NCI-H146 (cell line): ENCODE measurements around the gene SPRR1A.
"Not testable (repeated sequence)": the region's sequence is repeated elsewhere in the genome, so short reads cannot be mapped to it uniquely, and the experiment has no call there.

Experiments used
- DNase-seq: peaks from one replicate; lab custom pipeline; 2025; lab: John Stamatoyannopoulos, UW

SPRR1A gene

GRCh38 chr1:152972196-152972886 is 11.5 kb upstream of the SPRR1A start:
- DNase-seq = no peak

GRCh38 chr1:152976688-152977087 is 7.2 kb upstream of the SPRR1A start:
- no peak for DNase-seq

DNA sequence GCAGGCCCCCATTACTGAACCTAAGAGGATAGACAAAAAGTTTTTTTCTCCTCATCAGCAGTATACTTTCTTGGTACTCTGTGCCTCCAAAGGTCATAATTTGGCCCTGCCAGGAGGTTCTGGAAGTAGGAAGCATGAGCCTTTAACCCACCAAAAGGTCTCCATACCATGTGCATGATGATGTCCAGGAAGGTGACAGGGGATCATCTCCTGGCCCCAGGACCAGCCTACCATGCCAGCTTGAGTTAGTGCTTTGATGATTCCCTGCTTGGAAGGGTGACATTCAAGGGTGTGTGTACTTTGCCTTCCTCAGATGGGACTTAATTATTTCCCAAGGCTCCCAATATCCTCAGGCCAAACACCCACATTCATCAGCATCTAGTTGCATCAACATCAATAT is 6.3 kb upstream of the SPRR1A start:
- no peak for DNase-seq

GRCh38 chr1:152980676-152981075 is 3.2 kb upstream of the SPRR1A start:
- no peak for DNase-seq

DNA sequence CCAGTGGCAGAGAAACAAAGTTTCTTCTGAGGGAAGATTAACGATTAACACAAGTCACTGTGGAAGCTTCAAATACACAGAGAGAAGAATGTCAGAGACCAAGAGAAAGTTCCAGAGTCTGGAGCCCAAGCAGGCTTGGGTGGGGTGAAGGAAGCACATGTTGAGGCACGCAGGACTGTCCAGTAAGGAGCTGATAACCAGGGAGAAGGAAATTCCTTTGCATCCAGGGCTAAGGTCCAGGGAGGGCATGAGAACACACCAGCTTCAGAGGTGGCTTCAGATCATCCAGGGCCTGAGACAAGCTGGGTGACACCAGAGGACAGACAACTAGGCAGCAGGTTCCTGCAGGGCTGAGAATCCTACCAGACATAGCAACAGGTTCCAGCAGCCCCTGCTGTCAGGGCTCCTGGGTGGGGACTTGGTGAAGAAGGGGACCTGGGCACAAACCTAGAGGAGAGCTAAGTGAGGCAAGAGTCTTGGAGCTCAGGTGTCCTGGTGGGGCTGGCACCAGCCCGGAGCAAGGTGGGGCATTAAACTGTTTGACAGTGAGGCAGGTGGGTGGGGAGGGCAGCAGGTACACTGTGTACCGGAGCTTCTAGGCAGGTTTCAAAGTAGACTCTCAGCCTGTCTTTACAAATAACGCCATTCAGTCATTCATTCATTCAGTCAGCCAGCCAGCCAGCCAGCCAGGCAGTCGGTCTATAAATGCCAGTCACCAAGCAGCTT is 2.6 kb upstream of the SPRR1A start:
- DNase-seq = no peak

GRCh38 chr1:152982076-152982475 is 1.8 kb upstream of the SPRR1A start:
- DNase-seq = no peak

- no peak for DNase-seq
Observed at GRCh38 chr1:152983234-152983633, 647 bp upstream of the SPRR1A start.

DNA sequence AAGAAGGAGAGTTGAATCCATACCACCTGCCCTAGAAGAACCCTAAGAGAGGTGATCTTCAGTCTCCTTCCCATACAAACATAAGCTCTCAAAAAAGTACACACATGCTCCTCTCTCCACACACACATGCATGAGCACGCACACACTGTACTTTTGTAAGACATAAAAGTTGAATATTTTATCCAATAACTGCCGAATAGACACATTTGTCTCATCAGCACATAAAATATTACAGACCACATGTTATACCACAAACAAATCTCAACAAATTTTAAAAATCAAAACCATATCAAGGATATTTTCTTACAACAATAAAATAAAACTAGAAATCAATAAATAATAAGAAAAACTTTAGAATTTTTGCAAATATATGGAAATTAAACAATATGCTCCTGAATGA is 2.7 kb downstream of the SPRR1A start:
- no peak for DNase-seq

DNA sequence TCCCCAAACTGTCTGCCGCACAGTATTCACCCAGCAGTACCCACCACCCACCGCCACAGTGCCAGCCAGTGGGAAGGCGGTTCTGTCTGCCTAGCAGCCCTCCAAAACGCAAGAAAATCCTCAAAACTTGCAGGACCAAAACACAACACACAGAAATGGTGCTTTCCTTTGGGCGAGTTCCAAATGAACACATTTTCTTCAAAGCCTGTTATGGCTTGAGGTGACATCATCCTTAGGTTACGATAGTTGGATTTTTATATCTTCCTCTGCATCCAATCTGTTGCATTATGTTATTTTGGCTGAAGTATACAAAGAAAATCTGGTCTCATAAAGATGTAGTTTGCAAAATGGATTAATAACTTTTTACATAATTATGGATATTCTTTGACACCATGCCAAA is 9.3 kb downstream of the SPRR1A start:
- DNase-seq = no peak

DNA sequence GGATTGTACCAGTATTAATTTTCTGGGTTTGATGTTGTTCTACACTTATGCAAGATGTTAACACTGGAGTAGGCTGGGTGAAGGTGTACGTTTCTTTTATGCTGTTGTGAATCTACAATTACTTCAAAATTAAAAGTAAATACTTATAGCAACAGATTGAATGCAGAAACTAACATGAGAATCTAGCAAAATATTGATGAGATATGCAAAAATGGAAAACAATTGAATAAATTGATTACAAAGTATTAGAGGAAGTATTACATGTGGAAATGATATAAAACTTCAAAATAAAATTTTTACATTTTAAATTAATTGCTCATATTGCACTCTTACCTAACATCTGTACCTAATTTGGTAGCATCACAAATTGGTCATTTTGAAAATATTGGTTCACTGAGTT is 12.0 kb downstream of the SPRR1A start:
- no peak for DNase-seq

DNA sequence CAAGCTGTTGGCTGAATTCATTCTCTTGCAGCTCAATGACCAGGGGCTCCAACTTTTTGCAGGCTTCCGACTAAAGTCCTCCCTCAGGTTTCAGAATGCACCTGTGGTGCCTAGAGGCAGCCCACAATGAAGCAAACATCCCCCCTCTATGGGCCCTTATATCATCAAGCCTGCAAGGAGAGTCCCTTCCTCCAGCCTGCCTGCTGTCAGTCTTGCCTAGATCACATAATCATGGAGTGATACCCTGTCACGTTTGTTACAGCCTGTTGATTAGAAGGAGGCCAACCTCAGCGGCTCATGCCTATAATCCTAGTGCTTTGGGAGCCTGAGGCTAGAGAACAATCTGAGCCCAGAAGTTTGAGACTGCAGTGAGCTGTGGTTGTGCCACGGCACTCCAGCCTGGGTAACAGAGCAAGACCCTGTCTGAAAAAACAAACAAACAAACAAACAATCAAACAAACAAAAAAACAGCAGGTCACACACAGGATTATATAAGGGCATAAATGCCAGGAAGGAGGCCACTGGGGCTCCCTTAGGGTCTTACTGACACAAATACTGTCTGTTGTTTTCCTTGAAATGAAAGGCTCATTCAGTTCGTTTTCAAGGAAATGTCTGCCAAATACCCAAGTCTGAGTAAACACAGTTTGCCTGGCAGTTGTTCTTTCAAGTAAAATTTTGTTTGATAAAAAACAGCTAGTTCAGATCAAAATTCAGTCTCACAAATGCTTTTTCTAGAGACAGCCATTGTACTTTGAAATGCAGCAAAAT is 12.9 kb downstream of the SPRR1A start:
- DNase-seq = no peak

GRCh38 chr1:152997901-152998300 is 14.0 kb downstream of the SPRR1A start:
- DNase-seq = no peak

- DNase-seq = no peak
Observed at GRCh38 chr1:152998476-152998875, 14.6 kb downstream of the SPRR1A start.

GRCh38 chr1:152999818-153000217 is 15.9 kb downstream of the SPRR1A start:
- DNase-seq = no peak

GRCh38 chr1:153000294-153000693 is 16.4 kb downstream of the SPRR1A start:
- DNase-seq = no peak

DNA sequence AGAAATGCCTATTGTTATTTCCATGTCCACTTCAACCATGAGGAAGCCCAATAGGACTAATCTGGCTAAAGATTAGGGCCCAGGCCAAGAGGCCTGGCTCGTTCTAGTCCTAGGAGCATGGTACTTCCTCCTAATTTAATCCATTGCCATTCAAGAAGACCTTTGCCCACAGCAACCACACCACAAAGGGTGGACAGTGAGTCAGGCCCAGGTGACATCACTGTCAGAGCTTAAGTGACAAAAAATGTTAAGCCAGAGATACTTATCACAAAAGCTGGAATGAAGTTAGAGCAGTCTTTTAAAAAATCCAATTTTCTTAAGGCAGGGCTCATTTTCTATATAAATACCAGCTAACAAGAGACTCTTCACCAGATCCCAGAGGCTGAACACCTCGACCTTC is 17.5 kb downstream of the SPRR1A start, which contains the start of gene SPRR3:
Gene SPRR3 (plus strand): TSS at position 368 of the 400 bp plus-strand sequence. CDS start 1,272 bp downstream, outside the sequence.
- no peak for DNase-seq

DNA sequence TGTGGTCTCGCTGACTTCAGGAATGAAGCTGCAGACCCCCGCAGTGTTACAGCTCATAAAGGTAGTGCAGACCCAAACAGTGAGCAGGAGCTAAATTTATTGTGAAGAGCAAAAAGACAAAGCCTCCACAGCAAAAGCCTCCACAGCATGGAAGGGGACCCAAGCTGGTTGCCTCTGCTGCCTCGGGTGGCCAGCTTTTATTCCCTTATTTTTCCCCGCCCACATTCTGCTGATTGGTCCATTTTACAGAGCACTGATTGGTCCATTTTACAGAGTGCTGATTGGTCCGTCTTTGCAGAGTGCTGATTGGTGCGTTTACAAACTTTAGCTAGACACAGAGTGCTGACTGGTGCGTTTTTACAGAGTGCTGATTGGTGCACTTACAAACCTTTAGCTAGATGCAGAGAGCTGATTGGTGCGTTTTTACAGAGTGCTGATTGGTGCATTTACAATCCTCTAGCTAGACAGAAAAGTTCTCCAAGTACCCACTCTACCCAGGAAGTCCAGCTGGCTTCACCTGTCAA is 27.4 kb downstream of the SPRR1A start:
- DNase-seq = not testable (repeated sequence)

DNA sequence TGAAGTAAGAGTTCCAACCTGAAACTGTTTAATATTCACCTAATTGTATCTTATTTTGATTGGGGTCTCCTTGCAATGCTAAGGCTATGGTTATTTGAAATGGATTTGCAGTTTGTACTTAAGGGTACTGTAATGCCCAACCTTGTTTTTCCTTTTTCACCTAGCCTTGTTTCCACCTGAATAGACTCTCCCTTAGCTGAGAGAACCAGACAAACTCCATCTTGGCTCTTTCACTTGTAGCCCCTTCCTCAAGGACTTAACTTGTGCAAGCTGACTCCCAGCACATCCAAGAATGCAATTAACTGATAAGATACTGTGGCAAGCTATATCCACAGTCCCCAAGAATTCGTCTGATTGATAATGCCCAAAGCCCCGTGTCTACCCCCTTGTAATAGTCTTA is 37.9 kb downstream of the SPRR1A start:
- DNase-seq = not testable (repeated sequence)

DNA sequence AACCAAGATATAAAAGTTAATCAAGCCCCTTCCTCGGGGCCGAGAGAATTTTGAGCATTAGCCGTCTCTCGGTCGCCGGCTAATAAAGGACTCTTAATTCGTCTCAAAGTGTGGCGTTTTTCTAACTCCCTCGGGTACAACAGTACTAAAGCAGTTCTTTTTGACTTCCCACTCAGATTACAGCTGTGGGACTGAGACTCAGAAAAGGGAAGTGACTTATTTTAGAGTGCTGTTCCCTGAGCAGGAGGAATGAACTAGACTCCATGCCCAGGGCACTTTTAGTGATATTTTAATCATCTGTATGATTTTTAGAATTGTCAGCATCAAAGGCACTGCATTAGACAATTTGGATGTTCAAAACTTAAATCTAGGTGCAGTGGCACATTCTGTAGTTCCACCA is 38.5 kb downstream of the SPRR1A start:
- DNase-seq = not testable (repeated sequence)

DNA sequence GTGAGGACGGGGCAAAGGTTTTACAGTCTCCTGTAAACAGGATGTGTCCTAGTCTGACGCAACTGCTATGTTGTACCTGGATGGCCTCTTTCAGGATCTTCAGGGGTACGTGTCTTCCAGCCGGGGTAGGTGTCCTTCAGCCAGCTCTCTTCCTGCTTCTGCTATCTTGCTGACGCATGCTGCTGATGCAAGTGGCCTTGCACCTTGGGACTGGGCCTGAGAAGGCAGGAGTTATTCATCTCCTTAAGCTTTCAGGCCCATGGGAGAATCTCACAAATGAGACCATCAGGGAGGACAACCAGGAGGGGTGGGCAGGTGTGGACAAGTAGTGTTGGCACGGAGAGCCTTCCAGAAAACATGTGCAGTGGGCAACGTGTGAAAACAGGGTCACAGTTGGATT is 39.2 kb downstream of the SPRR1A start:
- no peak for DNase-seq

GRCh38 chr1:153024413-153024812 is 40.5 kb downstream of the SPRR1A start:
- no peak for DNase-seq

- DNase-seq = no peak
Observed at GRCh38 chr1:153025797-153026196, 41.9 kb downstream of the SPRR1A start.

GRCh38 chr1:153028766-153029165 is 44.9 kb downstream of the SPRR1A start:
- DNase-seq = no peak
